HG03103 (cell line): ENCODE measurements around the gene EML6.

ENCODE experiments used
- ATAC-seq: cut with Tn5 transposase; IDR thresholded peaks from one replicate; pipeline ENCODE4 v1.9.1; 2021; ENCODE audit warnings: low read depth; ENCODE audit not compliant: unreplicated experiment

The EML6 gene

DNA sequence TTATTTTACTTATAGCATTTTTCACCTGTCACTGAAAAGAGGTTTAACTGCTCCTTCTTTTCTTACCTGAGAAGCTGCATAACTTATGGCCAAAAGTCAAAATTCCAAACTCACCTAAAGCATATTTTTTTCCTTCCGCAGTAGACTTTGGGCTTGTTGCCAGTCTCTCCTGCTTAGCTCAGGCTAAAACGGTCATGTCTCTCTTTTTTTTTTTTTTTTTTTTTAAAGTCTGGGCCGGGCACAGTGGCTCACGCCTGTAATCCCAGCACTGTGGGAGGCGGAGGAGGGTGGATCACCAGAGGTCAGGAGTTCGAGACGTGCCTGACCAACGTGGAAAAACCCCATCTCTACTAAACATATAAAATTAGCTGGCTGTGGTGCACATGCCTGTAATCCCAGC is 213.3 kb downstream of the EML6 start:
- ATAC-seq, result no peak

DNA sequence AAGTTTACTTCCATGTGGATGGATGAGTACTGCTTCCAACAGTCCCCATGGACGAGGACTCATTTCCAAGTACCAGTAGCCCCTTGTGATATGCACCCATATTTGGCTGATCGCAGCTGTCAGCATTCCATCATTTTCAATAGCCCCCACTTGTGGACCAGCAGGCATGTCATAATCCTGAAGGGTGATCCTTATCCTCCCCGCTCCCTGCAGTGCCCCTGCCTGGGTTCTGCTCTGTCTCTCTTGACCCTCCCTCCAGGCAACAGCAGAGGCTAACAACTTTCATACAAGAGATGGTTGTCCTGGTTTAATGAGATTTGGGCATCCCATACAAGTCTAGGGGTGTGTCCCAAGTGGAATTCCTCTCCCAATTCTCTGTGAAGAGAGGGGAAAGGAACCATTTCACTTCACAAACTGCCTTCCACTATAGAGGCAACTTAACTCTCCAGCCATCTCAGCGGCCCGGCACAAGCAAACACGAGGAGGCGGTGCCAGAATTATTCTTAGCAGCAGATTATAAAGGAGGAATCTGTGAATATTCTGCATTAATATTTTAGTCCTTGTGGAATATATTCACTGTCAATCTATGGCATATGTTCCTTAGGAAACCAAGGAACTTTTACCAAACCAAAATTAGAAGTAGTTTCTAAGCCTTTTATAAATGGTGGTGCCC is 216.1 kb downstream of the EML6 start:
- ATAC-seq, result no peak

DNA sequence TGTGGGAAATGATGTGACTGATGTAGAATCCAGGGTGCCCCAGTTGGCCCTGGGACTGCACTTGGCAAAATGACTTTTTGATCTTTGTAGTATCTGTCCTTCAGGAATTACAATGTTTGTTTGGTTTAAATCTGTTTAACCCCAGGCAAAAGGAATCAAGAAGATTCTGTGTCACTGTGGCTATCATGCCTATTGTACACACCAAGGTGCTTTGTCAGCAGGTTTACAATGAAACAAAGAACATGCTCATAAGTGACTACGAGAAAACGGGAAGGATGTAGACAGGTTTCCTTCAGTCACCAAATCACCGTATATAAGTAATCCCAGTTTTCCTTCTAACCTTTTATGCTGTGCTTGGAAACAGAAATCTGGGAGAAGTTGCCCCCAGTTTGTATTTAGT is 217.3 kb downstream of the EML6 start:
- ATAC-seq, result no peak

DNA sequence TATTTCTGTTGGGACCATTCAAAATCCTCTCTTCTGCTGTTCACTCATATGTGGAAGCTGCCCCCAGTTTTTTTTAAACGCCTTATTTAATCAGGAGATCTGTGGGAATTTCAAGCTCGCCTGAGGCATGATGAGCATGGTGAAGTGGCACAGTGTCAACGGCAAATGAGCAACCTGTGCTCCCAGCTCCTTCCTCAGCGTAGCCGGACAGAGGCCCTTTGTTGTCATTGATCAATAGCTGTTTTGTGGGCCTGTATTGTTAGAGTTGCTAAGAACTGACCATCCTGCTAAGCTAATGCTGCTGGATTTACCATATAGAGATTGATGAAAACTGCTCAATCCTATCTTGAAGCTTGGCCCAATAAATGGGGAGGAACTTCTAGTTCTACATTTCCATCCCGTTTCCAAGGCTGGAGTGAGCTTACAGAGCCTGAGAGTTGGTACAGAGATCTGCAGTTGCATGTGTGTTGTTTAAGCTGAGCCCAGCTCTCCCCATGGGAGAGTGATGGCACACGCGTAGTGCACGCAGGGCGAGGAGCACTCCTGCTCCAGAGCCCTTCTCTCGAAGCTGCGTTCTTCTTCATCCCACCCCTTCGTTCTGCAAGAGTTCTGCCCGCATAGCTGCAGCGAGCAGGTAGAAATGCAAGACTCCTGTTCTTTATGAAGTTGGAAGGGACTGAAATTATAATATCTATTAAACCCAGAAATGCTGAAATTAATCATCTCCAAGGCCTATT is 218.0 kb downstream of the EML6 start:
- ATAC-seq, result no peak

DNA sequence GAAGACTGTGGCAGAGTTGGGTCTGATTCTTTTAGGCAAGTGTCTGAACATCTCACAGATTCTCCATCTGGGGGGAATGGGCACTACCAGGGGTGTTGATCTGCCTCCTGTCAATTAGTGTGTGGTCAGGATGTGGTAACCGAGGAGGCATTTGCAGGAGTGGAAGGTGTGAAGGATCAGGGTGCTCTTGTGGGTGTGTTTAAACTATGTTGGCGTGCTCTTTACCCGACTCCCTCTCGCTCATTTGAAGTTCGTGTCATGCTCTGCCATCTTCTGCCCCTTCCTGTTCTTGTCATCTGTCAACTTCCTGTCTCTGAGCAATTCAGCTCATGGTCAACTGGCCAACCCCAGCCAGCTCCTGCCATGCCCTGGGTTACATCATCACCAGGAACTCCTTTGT is 218.9 kb downstream of the EML6 start:
- no peak for ATAC-seq

DNA sequence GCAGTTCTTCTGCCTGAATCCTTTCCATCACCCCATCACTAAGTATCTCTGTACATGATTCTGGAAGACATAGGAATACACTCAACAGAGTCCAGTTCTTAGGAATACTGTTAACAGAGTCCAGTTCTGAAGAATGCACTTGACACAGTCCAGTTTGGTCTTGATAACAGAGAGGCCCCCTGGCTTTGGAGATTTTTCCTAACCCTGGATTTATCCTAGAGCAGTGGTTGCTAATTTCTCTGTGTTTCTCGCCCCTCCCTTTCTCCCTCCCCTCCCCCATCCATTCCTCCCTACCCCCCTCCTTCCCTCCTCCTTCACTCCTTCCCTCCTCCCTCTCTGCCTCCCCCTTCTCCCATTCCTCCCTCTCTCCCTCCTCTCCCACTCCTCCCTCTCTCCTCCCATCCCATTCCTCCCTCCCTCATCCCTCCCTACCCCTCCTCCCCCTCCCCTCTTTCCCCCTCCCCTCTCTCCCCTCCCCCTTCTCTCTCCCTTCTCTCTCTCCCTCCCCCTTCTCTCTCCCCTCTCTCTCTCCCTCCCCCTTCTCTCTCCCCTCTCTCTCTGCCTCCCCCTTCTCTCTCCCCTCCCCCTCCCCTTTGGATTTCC is 221.4 kb downstream of the EML6 start:
- ATAC-seq, result no peak

DNA sequence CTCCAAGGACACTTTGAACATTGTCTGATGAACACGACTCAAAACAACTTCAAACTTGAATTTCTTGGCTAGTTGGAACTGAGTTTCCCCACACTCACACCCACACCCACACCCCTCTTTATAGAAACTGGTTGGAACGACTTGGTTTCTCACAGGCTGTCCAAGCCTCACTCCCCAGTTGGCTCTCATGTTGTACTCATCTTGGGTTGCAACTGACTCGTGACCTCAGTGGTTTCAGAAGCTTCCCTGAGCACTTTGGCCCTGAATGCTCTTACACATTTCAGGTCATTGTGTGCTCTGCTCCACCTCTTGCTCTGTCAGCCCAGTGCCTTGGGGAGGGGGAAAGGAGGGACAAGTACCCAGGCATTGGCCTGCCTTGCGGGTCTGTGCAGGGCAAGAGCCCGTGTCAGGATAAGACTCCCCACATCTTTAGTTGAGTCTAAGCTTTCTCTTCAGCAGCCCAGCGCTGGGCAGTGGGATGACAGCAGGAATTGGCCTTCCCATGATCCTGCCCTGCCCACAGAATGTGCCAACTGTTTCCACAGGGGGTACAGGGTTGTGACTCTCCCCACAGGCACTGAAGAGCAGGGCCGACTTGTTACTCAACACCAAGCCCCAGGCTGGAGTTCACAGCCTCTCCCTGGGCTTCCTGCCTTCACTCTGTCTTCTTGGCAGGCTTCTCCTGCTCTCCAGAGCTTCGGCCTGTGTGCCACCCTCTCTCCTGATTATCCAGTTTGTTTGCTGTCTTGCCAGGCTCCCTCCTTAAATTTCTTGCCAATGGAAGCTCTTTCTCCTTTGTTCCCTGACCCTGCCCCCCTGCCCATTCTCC is 222.1 kb downstream of the EML6 start:
- peak; percentile 70 for ATAC-seq

DNA sequence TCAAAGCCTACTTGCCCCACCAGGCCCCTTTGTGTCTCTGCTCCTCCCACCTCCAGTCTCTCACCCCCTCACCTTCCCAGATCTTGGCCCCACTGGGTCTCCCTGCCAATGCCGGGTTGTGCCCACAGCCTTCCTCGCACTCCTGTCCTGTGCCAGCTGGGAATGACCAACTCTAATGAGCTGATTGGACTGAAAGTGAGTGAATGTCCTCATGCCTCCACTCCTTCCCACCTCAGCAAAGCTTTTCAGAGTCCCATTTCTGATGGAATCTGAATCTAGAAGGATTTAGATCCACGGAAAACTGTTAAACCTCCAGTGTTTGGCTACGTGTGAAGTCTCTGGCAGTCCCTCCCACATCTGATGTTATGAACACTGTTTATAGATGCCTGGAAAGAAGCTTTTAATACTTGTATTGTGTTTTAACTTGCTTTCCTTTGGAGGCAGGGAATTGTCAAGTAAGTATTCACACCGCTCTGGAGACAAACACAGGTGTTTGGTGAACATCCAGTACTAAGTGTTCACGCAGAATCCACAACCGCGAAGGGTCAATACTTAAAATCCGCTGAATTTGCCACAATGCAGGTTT is 222.9 kb downstream of the EML6 start:
- ATAC-seq, result no peak

DNA sequence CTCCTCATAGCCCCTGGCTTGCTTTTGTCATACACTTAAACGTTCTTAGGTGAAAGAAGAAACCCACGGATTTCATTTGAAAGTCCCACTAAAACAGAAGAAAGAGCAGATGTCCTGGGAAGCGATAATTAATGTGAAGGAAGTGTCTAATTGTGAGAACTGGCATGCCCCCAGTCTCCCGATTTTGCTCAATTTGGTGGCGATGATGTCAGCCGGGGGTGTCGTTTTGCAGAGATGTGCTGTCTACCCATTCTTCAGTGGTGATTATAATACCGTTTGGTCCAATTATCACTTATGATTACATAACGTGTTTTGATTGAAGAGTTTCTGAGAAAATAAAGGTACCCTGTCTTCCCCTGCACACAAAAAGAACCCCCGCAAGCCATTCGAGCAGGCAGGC is 223.7 kb downstream of the EML6 start:
- no peak for ATAC-seq

DNA sequence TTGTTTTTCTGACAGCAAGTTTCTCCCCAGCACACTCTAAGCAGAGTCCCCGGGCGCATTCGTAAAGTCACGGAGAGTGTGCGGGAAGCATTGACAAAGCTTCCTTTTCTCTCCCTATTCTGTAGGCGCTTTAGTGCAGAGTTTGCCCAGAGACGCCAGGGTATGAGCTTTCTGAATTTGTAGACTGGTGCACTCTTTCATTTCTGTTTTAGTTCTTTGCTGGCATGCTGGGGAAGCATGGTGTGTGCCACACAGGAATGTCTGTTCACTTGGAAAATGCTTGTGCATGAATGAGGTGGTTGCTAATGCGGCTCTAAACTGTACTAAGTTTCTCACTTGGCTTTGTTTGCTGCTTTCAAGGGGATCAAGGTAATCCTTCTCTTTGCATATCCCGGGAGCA is 224.2 kb downstream of the EML6 start:
- no peak for ATAC-seq

DNA sequence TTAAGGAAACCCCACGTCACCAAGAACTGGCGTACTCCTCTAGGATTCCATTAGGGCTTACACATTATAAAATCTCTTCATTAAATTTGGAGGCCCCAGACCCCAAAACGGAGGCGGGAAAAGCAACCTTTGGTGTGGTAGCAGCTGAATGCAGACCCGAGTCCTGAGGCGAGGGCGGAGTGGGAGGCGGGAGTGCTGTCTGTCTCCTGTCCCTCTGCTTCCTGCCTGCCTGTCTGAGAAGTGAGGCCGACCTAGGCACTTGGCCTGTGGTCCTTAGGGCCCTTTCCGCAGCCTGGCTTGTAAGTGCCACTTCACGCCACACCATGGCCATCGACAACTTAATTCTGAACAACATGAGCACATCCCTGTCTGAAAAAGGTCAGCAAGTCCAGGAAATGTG is 224.7 kb downstream of the EML6 start:
- no peak for ATAC-seq

DNA sequence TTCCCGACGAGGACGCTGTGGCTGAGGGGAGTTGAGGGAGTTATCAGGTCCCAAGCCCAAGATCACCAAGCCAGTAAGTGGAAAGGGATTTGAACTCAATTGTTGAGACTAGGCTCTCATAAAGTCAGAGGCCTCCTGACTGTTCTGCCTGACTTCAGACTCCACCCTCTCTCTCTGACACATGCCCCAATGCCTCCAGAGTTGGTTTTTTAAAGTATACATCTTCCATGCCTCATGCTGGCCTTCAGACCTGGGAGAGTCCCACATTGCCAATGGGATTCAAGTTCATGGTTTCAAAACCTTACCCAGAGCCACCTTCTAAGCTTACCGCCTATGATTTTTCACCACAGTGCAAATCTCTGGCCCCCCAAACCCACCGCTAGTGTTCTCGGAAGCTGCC is 226.0 kb downstream of the EML6 start:
- no peak for ATAC-seq

DNA sequence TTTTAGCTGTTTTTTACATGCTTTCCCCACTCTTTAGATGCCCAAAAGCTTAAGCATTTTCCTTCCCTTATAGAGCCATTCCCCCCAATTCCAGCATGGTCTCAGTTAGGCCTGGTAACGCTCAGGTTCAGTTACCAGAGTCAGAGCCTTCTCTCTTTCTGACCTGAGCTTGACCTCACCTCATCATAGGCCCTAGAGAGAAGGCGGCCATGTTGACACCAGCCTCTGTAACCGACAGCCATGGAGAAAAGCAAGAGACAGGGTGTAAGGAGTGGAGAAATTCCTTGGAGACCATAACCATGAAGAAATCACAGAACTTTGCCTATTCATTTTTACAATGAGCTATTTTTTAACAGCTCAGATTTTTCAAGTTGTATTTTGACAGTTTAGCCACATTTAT is 227.3 kb downstream of the EML6 start:
- ATAC-seq, result no peak

DNA sequence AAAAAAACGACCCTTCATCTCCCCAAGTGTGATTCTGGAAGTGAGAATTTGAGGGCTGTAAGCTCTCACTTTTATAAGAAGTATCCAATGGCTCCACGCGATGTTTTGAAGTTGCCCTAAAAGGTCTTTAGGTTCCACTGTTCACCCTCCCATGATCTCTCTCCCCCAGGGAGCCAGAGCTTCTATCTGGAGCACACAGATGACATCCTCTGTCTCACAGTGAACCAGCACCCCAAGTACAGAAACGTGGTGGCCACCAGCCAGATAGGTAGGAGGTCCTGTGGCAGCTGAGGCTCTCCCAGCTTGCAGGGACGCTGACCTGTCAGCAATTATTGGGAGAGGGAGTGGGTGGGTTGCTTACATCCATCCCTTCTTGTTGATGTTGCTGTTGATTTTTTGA is 229.0 kb downstream of the EML6 start:
- no peak for ATAC-seq

DNA sequence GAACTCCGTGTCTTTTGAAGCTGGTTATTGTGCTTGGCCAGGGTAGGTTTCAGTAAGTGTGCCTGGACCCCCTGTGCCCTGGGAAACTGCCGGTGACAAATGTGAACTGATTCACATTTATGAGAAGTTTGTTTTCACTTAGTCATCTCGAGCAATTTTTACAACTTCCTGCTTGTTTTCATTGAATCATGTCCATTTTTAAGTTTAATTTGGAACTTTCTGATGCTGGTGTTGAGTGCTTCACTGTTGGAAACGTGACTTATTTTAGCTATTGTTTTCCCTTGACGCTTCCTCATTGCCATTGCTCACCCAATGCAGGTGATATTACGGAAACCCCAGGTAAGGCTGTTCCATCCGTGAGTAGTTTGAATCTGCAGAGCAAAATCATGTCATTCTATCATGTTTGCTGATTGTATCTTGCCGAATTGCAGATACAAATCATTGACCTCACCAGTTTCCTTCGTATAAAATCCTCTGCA is 229.6 kb downstream of the EML6 start:
- no peak for ATAC-seq

DNA sequence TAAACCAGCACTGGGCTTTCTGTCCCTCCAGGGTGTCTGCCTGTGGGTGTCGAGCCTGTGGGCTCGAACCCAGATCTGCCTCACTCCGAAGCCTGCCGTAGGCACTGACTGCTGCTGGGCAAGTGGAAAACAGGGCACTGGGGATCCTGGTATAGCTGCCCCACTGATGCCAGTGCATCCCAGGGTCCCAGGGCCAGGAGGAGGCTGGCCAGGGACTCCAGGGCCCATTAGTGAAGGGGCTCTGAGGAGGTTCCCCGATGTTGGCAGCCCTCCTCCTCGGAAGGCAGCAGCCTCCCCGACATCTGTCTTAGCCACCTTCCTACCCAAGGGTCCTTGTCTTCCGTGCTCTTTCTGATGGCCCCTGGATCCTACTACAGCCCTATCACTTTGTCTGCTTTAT is 230.7 kb downstream of the EML6 start:
- no peak for ATAC-seq

DNA sequence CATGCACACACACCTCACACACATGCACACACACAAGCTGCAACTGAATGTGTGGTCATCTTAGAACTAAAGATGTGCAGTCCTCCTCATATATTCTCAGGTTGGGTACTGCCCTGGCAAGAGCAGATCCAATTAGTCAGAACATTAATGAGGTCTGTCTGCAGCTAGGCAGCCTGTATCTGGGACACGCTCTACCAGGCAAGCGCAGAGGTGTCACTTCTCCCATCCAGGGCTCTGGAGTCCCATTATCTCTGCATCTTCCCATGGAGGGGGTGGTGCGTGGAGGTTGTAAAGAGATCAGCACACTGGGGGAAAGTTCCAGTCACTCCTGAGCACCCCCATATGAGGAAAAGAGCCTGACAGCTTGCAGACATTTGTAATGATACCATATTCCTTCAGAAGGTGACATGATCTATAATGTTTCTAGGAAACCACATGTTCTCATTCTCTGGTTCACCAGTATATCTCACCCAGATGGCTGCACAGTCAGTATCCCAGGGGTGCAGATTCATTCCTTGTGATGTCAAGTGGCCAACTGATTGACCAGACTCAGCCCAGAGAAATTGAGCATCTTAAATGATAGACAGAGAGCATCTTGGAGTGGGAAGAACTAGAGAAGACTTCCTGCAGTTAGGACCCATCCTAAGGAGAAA is 231.4 kb downstream of the EML6 start:
- ATAC-seq, result no peak

DNA sequence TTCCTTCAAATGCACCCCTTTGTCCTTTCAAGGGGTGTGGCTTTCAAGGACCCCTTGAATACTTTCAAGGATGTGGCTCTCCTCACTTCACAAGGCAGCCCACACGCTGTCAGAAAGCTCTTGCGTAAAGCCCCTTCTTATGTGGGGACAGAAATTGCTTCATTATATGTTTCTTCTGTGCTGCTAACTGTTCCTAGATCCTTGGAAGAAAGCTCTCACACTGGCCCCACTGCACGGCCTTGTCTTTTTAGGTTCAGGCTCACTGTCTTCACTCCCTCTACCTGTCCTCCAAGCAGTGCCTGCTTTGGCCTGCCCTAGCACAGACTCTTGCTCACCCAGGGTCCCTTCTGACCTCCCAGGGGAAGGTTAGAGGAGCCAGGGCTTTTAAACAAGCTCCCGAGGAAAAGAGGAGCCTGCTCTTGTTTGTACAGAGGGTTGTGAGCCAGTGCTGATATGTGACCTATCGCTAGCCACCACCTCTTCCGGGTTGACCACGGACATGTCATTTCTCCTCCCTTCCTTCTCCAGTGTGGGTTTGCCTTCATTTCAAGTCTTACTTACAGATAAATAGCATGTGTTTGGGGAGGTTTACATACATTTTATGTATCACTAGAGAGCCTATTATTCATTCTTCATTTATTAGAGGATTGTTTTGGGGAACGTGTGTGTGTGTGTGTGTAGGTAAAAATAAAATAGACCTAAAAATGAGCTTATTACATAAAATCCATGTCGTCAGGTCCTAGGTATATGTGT is 232.1 kb downstream of the EML6 start:
- ATAC-seq, result no peak

DNA sequence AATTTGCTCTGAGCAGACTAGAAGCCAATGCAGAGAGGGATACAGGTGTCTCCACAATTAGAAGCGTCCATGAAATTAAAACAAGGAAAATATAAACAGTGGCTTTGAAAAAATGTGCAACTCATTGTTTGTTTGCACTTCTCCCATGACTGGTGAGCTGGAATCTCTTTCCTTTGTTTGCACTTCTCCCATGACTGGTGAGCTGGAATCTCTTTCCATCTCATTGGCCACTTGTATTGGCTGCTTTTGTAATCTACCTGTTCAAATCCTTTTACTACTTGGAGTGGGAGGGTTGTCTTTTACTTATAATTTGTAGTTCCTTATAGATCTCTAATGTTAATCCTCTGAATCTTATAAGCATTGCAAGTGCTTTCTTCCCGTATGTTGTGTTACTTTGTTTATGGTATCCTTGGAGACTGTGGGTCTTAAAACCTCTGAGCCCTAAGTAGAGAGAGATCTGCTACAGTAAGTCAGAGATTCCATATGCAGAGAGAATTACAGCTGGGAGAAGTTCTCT is 232.7 kb downstream of the EML6 start:
- no peak for ATAC-seq
